Left lobe of liver (tissue), 2 donors: ENCODE data around the gene TP53. TPM values are rescaled to one million over a fixed set of nuclear protein-coding genes. Genes with fewer than 3 reads are reported as not detected.

Experiments
- ATAC-seq: fragments of 200-7000 bp; cut with Tn5 transposase; one replicate; pipeline ENCODE4 v1.9.1; 2020; ENCODE audit warnings: mild to moderate bottlenecking, moderate library complexity
- DNase-seq: peaks from one replicate; pipeline ENCODE4 v3.0.0-alpha.2; 2020; ENCODE audit warnings: low spot score
- total RNA-seq: library from RNA; stranded (reverse); gene quantifications from one replicate; pipeline ENCODE4 v1.2.1, GENCODE V29; 2021
- donor health status: DM: no; HTN: no; CAD: no; lungs with moderate emphysema.
- donor health status: DM: no; HTN: yes; CAD: no.

Gene TP53
- total RNA-seq, result 13.6 TPM

GRCh38 chr17:7687072-7687907 lies at the start of gene TP53:
Gene TP53, minus strand, starts transcription at chr17:7687490. Its CDS starts 10,896 bp downstream, at chr17:7676594.
- ATAC-seq, result peak; percentile 63
- peak; percentile 90 for DNase-seq

DNA sequence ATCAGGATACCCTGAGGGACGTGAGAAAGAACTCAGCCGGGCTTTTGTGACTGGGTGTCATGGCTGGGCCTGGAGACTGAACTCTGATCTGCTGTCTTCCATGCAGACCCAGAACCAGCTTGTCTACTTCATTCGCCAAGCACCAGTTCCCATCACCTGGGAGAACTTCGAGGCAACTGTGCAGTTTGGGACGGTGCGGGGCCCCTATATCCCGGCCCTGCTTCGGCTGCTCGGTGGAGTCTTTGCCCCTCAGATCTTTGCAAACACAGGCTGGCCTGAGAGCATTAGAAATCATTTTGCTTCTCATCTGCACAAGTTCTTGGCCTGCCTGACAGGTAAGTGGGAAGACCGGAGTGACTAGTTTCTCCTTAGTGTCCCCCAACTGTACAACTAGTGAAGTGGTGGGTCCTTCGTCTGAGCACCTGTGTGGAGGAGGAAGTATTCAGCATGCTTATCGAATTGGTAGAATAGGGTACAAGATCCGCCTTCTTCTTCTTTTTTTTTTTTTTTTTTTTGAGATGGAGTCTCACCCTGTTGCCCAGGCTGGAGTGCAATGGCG lies 45.8 kb upstream of the TP53 start:
- ATAC-seq (no peak), DNase-seq (no peak)

DNA sequence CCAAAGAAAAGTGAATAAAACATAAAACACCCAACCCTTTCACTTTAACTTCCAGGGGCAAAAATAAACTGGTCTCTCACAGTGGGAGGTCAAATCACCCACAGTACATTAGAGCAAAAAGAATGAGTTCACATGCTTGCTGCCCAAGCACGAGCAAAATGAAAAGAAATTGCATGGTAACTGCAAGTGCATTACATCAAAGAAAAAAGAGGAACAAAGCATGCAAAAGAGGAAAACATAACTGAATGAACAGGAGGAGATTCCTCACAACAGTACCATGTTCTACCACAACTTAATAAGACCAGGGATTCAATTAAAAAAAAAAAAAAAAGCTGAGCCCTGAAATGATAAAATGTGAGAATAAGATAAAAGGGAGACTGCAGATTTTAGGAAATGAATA lies 42.5 kb upstream of the TP53 start:
- DNase-seq (no peak), ATAC-seq (no peak)

DNA sequence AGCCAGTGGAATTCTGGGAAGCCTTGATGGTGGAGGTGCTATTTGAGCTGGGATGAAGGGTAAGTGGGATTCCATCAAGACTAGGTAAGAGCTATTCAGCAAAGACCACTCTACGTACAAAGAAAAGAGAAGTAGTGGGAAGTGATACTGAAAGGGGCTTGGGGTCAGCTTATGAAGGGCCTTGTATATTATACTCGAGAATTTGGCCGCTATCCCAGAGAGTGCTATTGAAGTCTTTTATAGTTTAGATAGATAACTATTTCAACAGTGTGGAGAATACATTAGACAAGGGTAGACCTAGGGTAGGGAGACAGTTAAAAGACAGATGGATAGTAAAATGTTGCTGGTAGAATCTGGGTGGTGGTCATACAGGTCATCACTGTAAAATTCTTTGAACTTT lies 40.6 kb upstream of the TP53 start:
- no peak for DNase-seq
- no peak for ATAC-seq

GRCh38 chr17:7721612-7722011 lies 34.3 kb upstream of the TP53 start:
- DNase-seq (no peak), ATAC-seq (no peak)

GRCh38 chr17:7720125-7720524 lies 32.8 kb upstream of the TP53 start:
- no peak for ATAC-seq
- no peak for DNase-seq

GRCh38 chr17:7719661-7720060 lies 32.4 kb upstream of the TP53 start:
- DNase-seq, result no peak
- no peak for ATAC-seq

DNA sequence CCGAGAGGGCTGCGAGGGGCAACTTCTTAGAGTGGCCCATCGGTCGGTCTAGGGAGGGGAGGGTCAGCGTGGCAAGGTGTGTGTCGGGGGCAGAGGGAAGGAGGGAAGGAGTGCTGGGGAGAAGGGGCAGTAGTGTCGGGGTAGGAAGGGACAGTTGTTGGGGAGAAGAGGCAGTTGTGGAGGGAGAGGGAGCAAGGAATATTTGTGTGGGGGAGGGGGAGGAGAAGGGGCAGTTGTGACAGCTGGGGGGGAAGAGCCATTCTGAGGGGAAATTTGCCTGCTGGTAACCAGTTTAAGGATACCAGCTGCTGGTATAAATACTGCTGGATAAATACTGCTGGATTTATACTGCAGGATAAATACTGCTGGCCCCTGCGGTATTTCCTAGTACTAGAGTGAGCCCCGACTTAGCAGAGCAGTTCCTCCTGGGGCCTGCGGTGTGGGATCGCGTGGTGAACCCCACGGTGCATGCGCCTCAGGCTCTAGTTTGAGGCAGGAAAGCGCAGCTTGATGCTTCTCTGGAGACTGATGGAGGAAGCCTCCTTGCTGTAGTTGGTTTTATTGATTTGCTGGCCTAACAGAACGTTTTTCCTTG lies 30.6 kb upstream of the TP53 start:
- no peak for DNase-seq
- ATAC-seq, result no peak

DNA sequence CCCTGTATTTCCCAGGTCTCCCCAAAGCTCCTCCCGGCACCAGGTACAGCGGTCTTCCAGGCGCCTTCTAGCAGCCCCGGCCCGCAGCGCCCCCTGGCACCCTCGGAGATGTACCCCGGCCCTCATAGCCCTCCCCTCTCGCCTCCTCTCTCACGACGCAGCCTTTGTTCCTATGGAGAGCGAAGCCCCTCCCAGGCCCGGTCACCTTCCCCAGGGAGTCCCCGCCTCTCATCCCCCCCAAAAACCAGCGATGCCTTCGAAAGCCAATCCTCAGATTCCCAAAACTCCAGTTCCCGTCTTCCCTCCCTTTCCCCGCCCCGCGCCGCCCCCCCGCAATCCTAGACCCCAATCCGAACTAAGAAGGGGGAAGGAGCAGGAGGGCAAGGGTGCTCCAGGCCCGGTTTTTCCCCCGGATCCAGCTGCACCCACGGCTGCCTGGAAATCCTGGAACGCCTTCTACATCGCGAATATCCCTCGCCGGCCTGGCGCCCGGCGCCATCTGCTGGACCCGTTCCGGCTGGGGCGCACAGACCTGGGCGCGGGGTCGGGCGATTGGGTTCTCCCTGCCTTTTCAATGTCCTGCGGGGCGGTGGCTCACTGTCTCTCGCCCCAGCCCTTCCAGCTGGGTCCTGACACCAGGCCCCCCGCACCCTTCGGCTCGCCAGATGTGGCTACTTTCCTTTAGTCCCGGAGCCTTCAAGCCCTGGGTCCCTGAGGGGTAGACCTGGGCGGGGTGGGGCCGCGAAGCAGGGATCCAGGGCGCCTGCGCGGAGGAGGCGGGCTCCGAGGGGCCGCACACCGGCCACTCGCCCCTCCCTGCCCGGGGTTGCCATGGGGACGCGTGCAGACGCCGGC lies 29.8 kb upstream of the TP53 start, which contains the start of gene DNAH2:
TSS of gene DNAH2 (plus strand) at position 844 of the 855 bp plus-strand sequence. CDS start 1,991 bp downstream, outside the sequence.
- ATAC-seq, result peak; percentile 88
- DNase-seq, result peak; percentile 58

DNA sequence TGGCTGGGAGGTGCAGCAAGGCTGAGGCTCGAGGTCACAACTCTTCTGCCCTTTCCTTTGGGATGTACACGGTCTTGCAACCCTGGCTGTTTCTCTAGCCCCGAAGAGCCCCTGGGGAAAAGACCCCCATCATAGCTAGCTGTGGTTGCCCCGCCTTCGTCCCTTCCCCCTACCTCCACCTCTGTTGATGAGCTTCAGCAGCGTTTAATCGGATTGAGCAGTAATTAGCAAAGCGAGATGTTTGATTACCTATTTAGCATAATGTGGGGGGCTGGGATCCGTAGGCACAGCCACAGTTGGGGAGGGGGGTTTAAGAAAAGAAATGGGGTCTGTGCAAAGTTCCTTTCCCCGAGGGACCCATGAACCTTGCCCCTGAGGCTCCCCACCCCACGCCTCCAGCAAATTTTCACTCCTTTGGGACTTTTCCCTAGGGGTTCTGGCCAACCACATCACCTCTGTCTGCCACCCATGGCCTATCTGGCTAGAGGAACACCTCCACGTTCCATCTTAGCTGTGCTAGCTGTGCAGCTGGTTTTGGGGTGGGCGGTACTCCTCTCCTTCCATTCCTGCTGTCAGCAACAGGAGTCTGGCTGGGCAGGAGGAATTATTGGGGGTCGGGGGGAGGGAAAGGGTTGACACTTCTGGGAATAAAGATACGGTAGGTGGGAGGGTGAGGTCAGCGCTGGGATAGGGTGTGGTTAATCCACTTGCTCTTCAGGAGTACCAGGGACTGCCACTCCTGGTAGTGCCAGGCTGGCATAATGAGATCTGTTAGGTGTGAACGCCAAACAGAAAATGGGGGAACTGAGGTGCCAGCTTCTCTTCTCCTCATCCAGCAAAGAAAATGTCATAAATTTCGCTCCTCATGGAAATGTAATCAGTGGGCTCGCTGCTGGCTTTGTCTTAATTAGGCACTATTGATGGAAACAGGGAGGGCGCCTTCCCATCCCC lies 28.9 kb upstream of the TP53 start:
- no peak for DNase-seq
- no peak for ATAC-seq

DNA sequence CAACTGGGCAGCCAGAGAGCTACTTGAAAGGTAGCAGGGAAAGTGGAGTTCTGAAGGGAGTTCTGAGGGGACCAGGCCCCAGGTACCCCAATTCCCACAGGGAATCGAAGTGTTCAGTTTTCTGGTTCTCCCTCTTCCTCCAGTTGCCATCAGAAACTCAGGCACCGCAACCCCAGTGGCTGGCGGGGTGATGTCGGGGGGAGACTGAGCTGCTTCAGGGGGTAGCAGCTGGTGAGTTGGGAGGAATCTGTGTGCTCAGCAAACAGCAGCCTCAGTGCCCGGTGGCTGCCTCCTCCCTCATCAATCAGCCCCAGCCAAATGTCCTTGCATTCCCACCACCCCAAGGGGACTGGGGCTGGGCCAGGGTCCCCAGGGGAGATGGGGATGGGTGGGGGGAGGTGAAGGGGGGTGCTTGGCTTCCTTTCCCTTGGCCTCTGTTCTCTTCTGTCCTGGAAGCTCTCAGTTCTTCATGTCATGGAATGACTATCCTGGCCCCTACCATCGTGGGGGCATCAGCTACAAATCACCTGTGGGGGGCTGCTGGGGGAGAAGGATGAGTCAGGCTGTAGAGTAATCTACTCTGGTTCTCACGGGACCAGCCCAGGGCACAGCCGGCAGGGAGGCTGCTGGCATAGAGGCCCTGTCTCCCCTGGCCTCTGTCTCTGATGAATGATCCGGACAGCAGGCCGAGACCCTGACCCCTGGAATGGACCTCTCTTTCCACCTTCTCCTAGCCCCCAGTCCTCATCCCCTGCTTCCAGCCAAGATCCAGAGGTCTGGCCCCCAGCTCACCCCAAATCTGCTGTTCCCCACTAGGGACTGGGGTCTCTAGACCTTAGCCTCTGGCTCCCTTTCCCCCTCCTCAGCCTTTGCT lies 27.7 kb upstream of the TP53 start:
- DNase-seq, result no peak

GRCh38 chr17:7713782-7714181 lies 26.5 kb upstream of the TP53 start:
- ATAC-seq (no peak), DNase-seq (no peak)

More for the DNA sequence above, 27.7 kb upstream of the TP53 start:
- ATAC-seq, result no peak

GRCh38 chr17:7712111-7712771 lies 25.0 kb upstream of the TP53 start:
- DNase-seq, result no peak
- ATAC-seq, result no peak

DNA sequence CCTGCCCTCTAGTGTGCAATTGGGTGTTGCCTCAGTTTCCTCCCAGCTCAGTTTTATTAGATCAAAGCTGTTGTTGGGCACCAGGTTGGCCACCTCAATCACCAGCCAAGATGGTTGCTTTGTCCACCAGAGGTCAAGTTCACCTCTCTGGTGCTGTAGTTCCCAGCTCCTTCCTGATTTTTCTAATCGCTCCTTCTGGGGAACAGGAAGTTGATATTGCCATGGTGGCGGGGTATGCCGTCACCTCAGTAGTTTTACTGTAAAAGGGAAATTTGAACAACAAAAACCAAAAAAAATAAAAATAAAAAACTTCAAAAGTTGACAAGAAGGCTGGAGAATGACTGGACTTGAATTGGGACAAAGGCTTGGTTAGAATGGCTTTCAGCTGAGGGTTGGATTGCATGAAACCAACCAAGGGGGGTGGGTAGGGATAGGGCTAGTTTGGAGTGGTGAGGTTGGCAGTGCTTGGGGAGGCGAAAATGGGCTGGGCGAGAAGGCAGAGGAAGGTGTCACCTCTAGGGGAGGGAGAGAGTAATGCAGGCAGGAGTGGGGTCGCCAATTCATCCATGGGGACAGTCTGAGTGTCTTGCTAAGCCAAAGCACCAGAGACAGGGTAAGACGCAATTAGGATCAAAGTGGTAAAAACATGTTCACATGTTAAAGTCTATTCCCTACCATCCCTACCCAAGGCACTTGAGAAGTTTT lies 23.9 kb upstream of the TP53 start:
- DNase-seq (no peak), ATAC-seq (no peak)

DNA sequence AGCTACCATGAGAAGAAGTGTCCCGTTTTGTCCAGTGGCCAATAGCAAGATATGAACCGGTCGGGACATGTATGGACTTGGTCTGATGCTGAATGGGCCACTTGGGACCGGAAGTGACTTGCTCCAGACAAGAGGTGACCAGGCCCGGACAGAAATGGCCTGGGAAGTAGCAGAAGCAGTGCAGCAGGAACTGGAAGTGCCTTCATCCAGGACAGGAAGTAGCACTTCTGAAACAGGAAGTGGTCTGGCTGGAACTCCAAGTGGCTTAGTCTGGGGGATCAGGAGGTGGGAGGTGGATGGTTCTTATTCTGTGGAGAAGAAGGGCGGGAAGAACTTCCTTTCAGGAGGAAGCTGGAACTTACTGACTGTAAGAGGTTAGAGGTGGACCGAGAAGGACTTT lies 23.0 kb upstream of the TP53 start:
- DNase-seq (no peak), ATAC-seq (no peak)

DNA sequence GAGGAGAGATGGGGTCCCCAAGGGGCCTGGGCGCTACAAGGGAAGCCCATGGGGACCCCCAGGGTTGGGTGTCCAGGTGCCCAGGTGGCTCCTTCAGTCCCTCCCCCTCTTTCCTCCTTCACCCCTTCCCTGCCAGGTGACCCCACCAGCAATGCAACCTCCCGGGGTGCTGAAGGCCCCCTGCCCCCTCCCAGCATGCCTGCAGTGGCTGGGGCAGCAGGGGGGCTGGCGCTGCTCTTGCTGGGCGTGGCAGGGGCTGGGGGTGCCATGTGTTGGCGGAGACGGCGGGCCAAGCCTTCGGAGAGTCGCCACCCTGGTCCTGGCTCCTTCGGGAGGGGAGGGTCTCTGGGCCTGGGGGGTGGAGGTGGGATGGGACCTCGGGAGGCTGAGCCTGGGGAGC lies 21.7 kb upstream of the TP53 start:
- ATAC-seq (no peak), DNase-seq (no peak)

- no peak for ATAC-seq
- DNase-seq, result no peak
These were observed 20.8 kb upstream of the TP53 start for GRCh38 chr17:7707858-7708750.
